ENCODE results near the gene ZNF609.

Gene ZNF609

DNA sequence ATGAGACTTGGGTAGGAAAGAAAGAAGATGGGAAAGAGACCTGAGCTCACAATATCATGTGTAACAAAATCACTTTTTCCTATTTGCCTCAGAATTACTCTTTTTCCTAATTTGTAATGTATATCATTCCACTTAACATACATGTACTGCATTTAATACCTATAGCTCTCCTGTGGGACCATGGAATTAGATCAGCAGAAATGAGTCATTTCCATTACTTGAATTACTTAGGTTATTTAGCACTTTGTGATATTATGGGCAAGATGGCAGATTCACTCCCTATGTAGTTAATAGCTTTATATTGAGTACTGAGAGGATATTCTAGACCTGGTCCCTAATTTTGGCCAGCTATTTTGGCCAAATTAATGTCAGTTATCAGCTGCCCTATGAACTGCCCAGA, 70.5 kb downstream of the ZNF609 start:
- H3K4me3 ChIP-seq (ENCODE audit: low read depth, low read length): no peak overlapping the region
- TF ChIP-seq, protein P1, sequence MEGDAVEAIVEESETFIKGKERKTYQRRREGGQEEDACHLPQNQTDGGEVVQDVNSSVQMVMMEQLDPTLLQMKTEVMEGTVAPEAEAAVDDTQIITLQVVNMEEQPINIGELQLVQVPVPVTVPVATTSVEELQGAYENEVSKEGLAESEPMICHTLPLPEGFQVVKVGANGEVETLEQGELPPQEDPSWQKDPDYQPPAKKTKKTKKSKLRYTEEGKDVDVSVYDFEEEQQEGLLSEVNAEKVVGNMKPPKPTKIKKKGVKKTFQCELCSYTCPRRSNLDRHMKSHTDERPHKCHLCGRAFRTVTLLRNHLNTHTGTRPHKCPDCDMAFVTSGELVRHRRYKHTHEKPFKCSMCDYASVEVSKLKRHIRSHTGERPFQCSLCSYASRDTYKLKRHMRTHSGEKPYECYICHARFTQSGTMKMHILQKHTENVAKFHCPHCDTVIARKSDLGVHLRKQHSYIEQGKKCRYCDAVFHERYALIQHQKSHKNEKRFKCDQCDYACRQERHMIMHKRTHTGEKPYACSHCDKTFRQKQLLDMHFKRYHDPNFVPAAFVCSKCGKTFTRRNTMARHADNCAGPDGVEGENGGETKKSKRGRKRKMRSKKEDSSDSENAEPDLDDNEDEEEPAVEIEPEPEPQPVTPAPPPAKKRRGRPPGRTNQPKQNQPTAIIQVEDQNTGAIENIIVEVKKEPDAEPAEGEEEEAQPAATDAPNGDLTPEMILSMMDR (IDR thresholded peaks at IDR 0.05; ENCODE audit: control insufficient read depth, extremely low read depth, insufficient read depth): no peak
- DNase-seq (ENCODE audit: low read depth): no peak

DNA sequence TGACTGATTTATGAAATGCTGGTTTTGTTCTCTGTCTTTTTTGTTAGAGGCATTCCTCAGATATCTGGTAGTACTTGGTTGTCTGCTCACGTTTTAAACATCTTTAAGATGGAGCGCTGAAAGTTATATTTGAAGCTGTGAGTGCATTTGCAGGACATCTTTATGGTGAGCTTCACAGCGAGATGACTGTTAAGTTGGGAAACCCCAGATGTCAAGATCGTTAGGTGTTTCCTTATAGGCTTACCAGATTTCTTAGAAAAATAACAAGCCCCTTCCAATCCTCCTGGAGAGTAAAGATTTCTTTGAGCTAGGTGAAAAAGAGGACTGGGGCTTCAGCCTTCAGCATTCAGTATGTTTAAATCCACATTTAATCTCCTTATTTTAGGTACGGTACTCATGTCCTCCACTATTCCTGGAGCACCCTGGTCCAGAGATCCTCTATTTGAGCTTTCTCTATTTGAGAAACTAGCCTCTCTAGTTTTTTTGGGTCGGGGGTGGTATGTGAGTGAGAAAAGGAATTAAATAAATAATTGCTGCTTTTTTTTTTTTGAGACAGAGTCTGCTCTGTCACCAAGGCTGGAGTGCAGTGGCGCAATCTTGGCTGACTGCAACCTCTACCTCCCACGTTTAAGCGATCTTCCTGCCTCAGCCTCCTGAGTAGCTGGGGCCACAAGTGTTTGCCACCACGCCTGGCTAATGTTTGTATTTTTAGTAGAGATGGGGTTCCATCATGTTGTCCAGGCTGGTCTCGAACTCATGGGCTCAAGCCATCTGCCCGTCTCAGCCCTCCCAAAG, 72.3 kb downstream of the ZNF609 start:
- TF ChIP-seq, protein P1 (IDR thresholded peaks at IDR 0.05; ENCODE audit: control insufficient read depth, extremely low read depth, insufficient read depth): no peak
- no peak for DNase-seq (ENCODE audit: low read depth)
- no peak overlapping the region for H3K4me3 ChIP-seq (ENCODE audit: low read depth, low read length)

DNA sequence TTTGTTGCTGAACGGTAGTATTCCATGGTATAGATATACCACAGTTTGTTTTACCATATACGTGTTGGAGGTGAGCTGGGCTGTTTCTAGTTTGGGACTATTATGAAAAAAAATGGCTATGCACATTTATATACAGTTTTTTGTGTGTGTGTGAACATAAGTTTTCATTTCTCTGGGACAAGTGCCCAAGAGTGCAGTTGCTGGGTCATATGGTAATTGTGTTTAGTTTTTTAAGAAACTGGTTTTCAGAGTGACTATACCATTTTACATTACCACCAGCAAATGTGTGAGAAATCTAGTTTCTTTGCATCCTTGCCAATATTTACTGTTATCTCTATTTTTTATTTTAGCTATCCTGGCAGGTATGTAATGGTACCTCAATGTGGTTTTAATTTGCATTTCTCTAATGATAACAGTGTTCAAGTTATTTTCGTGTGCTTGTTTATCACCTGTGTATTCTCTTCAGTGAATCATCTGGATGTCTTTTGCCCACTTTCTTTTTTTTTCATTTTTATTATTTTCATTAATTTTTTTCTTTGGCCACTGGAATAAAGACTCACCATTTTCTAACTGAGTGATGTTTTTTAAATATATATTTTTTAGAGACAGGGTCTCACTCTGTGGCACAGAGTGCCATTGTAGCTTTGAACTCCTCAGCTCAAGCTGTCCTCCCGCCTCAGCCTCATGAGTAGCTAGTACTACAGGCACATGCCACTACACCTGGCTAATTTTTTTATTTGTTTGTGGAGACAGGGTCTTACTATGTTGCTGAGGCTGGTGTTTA, 75.3 kb downstream of the ZNF609 start:
- DNase-seq (ENCODE audit: low read depth): no peak
- TF ChIP-seq, protein P1 (IDR thresholded peaks at IDR 0.05; ENCODE audit: control insufficient read depth, extremely low read depth, insufficient read depth): no peak
- no peak overlapping the region for H3K4me3 ChIP-seq (ENCODE audit: low read depth, low read length)

DNA sequence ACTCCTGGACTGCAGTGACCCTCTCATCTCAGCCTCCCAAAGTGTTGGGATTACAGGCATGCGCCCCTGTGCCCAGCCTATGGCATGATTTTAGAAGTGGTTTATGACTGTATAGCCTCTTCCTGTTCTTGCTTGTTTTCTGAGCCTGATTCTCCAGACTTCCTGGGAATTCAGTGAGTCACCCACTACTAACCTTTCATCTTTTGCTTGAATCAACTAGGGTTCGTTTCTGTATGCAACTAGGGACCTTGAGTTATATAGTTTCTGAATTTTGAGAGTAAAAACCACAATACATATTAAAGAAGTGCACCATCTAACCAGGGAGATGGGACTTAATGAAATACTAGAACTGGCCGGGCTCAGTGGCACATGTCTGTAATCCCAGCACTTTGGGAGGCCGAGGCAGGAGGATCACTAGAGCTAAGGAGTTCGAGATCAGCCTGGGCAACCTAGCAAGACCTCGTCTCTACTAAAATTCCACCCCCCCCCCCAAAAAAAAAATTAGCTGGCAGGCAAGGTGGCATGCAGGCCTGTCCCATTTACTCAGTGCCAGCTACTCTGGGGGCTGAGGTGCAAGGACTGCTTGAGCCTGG, 76.0 kb downstream of the ZNF609 start:
- TF ChIP-seq, protein P1 (IDR thresholded peaks at IDR 0.05; ENCODE audit: control insufficient read depth, extremely low read depth, insufficient read depth): no peak
- H3K4me3 ChIP-seq (ENCODE audit: low read depth, low read length): no peak overlapping the region
- DNase-seq (ENCODE audit: low read depth): no peak

DNA sequence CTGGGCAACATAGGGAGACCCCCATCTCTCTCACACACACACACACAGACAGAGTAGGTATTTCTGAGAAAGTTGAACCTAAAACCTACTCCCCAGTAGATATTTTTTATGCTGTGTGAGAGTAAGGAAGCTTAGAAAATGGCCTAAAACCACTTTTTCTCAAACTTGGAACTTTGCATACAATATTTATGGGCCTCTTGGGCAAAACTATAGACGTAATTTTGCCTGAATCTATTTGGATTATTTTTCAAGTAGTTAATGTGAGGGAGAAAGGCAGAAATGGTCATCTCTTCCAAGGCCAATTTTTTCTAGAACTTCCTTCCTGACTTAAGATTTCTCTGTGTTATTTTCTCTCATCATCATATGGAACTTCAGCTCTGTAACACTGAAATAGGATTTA, 81.7 kb downstream of the ZNF609 start:
- no peak overlapping the region for H3K4me3 ChIP-seq (ENCODE audit: low read depth, low read length)
- TF ChIP-seq, protein P1 (IDR thresholded peaks at IDR 0.05; ENCODE audit: control insufficient read depth, extremely low read depth, insufficient read depth): no peak
- DNase-seq (ENCODE audit: low read depth): no peak

DNA sequence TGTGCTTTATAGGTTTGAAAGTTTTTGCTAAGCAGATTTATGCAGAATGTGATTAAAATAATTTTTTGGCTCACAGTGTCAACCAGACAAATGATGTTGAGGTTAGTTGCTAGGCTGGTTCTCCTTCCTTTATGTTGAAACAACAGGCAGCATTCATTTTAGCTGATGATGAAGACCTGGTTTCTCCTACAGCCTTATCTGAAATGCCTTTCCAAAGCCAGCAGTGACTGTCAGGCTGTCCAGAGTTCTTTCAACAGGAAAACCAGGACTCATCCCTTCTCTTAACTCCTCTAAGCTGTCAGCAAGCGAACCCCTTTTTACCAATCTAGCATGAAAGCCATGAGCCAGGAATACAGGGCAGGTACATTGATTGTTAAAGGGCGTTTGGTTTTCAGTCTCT, 84.1 kb downstream of the ZNF609 start:
- no peak overlapping the region for H3K4me3 ChIP-seq (ENCODE audit: low read depth, low read length)
- TF ChIP-seq, protein P1 (IDR thresholded peaks at IDR 0.05; ENCODE audit: control insufficient read depth, extremely low read depth, insufficient read depth): no peak
- DNase-seq (ENCODE audit: low read depth): no peak
